ENCODE measurements around the gene OR4D2.

GRCh38 chr17:58153046-58153445 is 13.7 kb upstream of the OR4D2 start:
- TF ChIP-seq EZH2phosphoT487 (IDR thresholded peaks at IDR 0.05; ENCODE audit: insufficient read depth, low read depth) (no peak), EZH2 (IDR thresholded peaks at IDR 0.05; ENCODE audit: insufficient read depth, poor library complexity, severe bottlenecking) (no peak)

Data from GM23248 (cell line).